GM12872 (cell line): ENCODE results near the gene PDE6B.

ENCODE experiments used
- CTCF ChIP-seq: IDR thresholded peaks from 3 replicates; pipeline ENCODE4 v1.5.1; 2011; ENCODE audit warnings: low read depth, mild to moderate bottlenecking, low read length, moderate library complexity; ENCODE audit not compliant: insufficient read depth

The PDE6B gene

GRCh38 chr4:628311-628741 lies 3.0 kb downstream of the PDE6B start:
- no peak for TF ChIP-seq CTCF

GRCh38 chr4:628821-629635 lies 3.7 kb downstream of the PDE6B start:
- no peak for TF ChIP-seq CTCF

- no peak for TF ChIP-seq CTCF
Measured at GRCh38 chr4:629636-629914, 4.2 kb downstream of the PDE6B start.

GRCh38 chr4:629915-630641 lies 4.7 kb downstream of the PDE6B start:
- no peak for TF ChIP-seq CTCF

- no peak for TF ChIP-seq CTCF
Measured at GRCh38 chr4:630656-631055, 5.3 kb downstream of the PDE6B start.

GRCh38 chr4:632196-632790 lies 6.9 kb downstream of the PDE6B start:
- no peak for TF ChIP-seq CTCF

GRCh38 chr4:632926-633325 lies 7.6 kb downstream of the PDE6B start:
- no peak for TF ChIP-seq CTCF
